ENCODE measurements around the gene MT1A. TPM values are rescaled to one million over a fixed set of nuclear protein-coding genes. Genes with fewer than 3 reads are reported as not detected.
"Not testable (repeated sequence)": the region's sequence is repeated elsewhere in the genome, so short reads cannot be mapped to it uniquely, and the experiment has no call there.

The MT1A gene
- polyA plus RNA-seq, 4 donors, result 1.3 to 240 (median 21.3) TPM

DNA sequence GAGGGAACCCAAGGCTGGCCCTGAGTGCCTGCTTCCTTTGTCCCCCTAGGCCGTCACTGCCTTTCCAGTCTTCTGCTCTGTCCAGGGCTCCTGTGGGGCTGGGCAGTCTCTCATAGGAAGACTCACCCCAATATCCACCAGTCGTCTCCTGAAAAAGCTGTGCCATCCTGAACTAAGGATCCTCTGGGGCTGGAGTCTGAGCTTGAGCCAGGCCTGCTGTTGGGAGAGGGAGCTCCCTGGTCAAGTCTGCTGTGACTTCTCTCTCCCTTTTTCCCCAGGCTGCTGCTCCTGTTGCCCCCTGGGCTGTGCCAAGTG lies 32.1 kb downstream of the MT1A start:
- WGBS, 3 donors, result 67 to 77% (median 69%) methylated on average over 2 of the region's 2 CpGs
- H3K4me1 ChIP-seq (ENCODE audit: control insufficient read depth in 3 of 3, insufficient read depth in 2 of 3, low read depth in 1 of 3, low read length in 2 of 3), result peaks cover 0 to 21% (median 0%) of the 10 kb centered on the region in 3 donors
- H3K27me3 ChIP-seq (ENCODE audit: control insufficient read depth in 3 of 3, insufficient read depth in 3 of 3, low read length in 3 of 3), result peaks cover 0 to 51% (median 19%) of the 10 kb centered on the region in 3 donors
- no peak for DNase-seq
- no peak overlapping the region for H3K27ac ChIP-seq (ENCODE audit: low read depth in 1 of 3, low read length in 2 of 3)
- no peaks in the 10 kb centered on the region for H3K9me3 ChIP-seq (ENCODE audit: control insufficient read depth in 2 of 2, insufficient read depth in 1 of 2, low read depth in 1 of 2, low read length in 1 of 2)
- peak overlapping the region in 1 of 3 donors; percentile 41 for H3K4me3 ChIP-seq (ENCODE audit: low read depth in 1 of 3, low read length in 3 of 3)
- no peak for FAIRE-seq
- peaks cover 0 to 8% (median 0%) of the 10 kb centered on the region in 3 donors for H3K36me3 ChIP-seq (ENCODE audit: control insufficient read depth in 3 of 3, insufficient read depth in 2 of 3, low read depth in 1 of 3, low read length in 3 of 3)

DNA sequence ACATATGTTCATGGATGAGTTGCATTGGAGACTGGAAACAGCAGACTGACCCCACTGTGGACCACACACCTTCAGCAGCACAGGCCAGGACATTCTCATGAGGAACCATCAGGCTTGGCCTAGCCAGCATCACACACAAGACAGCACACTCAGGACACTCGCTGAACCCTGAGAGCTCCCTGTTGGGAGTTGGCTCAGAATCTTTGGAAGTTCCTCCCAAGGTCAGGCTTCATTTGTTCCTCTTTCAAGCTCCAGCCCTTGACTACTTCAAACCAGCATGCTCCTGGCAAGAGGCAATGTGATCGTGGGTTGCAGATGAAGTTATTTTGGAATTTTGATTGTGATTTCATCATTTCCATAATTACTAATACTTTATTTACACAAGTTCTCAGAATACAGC lies 33.2 kb downstream of the MT1A start:
- not testable (repeated sequence) for DNase-seq; H3K9me3 ChIP-seq (ENCODE audit: control insufficient read depth in 2 of 2, insufficient read depth in 1 of 2, low read depth in 1 of 2, low read length in 1 of 2); H3K4me3 ChIP-seq (ENCODE audit: low read depth in 1 of 3, low read length in 3 of 3); FAIRE-seq; H3K27ac ChIP-seq (ENCODE audit: low read depth in 1 of 3, low read length in 2 of 3); H3K36me3 ChIP-seq (ENCODE audit: control insufficient read depth in 3 of 3, insufficient read depth in 2 of 3, low read depth in 1 of 3, low read length in 3 of 3)
- 72 to 73% (median 72%) methylated on average over 2 of the region's 2 CpGs for WGBS, 3 donors
- H3K27me3 ChIP-seq (ENCODE audit: control insufficient read depth in 3 of 3, insufficient read depth in 3 of 3, low read length in 3 of 3), result peaks cover 0 to 54% (median 19%) of the 10 kb centered on the region in 3 donors
- peaks cover 0 to 21% (median 0%) of the 10 kb centered on the region in 3 donors for H3K4me1 ChIP-seq (ENCODE audit: control insufficient read depth in 3 of 3, insufficient read depth in 2 of 3, low read depth in 1 of 3, low read length in 2 of 3)

DNA sequence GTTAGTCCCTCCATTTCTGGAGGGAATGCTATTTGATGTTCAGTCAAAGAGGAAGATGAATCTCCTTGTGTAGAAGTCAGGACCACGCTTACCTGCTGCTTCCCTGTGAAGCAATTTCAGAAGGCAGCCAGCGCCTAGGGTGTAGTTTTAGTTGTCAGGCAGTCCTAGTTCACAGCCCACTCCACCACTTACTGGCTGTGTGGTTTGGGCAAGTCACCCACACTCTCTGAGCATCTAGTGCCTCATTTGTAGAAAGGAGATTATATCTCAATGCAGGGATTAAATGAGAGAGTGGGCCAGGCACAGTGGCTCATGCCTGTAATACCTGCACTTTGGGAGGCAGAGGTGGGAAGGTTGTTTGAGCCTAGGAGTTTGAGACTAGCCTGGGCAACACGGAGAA lies 33.7 kb downstream of the MT1A start:
- H3K36me3 ChIP-seq (ENCODE audit: control insufficient read depth in 3 of 3, insufficient read depth in 2 of 3, low read depth in 1 of 3, low read length in 3 of 3); H3K9me3 ChIP-seq (ENCODE audit: control insufficient read depth in 2 of 2, insufficient read depth in 1 of 2, low read depth in 1 of 2, low read length in 1 of 2); FAIRE-seq; DNase-seq; H3K4me3 ChIP-seq (ENCODE audit: low read depth in 1 of 3, low read length in 3 of 3); H3K27ac ChIP-seq (ENCODE audit: low read depth in 1 of 3, low read length in 2 of 3): not testable (repeated sequence)
- WGBS, 3 donors, result 86 to 95% (median 89%) methylated on average over 3 of the region's 3 CpGs
- Histone ChIP-seq H3K27me3 (ENCODE audit: control insufficient read depth in 3 of 3, insufficient read depth in 3 of 3, low read length in 3 of 3) (peaks cover 0 to 49% (median 19%) of the 10 kb centered on the region in 3 donors), H3K4me1 (ENCODE audit: control insufficient read depth in 3 of 3, insufficient read depth in 2 of 3, low read depth in 1 of 3, low read length in 2 of 3) (peaks cover 0 to 21% (median 0%) of the 10 kb centered on the region in 3 donors)

DNA sequence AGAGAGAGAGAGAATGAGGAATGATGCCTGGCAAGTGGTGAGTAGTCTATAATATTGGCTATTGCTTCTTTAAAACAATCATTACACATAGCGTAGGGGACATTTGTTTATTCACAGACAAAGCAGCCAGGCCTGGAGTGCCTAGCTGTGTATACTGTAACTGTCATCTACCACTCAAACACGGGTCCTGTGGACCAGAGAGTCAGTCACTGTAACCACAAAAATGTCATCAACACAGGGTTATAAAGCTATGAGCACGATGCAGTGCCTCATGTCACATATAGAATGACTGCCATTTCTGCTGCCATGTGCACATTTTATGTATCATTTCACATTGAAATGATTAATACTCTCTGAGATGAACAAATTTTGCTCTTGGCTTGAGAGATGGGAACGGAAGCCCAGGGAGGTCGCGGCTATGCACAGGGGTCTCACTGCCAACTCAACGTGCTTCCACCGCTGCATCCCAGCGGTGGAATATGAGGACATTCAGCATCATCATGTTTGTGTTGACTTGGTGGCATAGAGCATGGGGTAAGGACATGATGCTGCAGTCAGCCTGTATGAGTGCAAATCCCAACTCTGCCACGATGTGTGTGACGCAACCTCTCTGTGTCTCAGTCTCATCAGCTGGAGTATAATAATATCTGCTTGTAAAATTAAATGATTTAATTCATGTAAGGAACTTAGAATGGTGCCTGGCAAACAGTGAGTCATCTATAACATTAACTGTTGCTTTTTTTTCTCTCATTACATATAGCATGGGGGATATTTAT lies 34.5 kb downstream of the MT1A start:
- Histone ChIP-seq H3K4me1 (ENCODE audit: control insufficient read depth in 3 of 3, insufficient read depth in 2 of 3, low read depth in 1 of 3, low read length in 2 of 3) (peaks cover 0 to 21% (median 0%) of the 10 kb centered on the region in 3 donors), H3K9me3 (ENCODE audit: control insufficient read depth in 2 of 2, insufficient read depth in 1 of 2, low read depth in 1 of 2, low read length in 1 of 2) (no peaks in the 10 kb centered on the region), H3K27ac (ENCODE audit: low read depth in 1 of 3, low read length in 2 of 3) (no peak overlapping the region), H3K36me3 (ENCODE audit: control insufficient read depth in 3 of 3, insufficient read depth in 2 of 3, low read depth in 1 of 3, low read length in 3 of 3) (peaks cover 0 to 3% (median 0%) of the 10 kb centered on the region in 3 donors), H3K4me3 (ENCODE audit: low read depth in 1 of 3, low read length in 3 of 3) (no peak overlapping the region), H3K27me3 (ENCODE audit: control insufficient read depth in 3 of 3, insufficient read depth in 3 of 3, low read length in 3 of 3) (peaks cover 0 to 44% (median 19%) of the 10 kb centered on the region in 3 donors)
- DNase-seq (no peak), FAIRE-seq (no peak)
- WGBS, 3 donors, result 84 to 88% (median 86%) methylated on average over 11 of the region's 11 CpGs

DNA sequence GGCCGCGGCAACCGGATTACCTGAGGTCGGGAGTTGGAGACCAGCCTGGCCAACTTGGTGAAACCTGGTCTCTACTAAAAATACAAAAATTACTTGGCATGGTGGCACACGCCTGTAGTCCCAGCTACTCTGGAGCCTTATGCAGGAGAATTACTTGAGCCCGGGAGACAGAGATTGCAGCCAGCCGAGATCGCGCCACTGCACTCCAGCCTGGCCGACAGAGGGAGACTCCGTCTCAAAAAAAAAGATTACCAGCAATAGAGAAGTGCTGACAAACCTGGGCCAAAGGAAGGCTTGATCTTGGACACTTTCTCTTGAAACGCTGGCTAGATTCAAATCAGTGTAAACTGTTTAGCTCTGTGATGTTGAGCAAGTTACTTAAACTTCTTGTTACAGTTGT lies 35.5 kb downstream of the MT1A start:
- FAIRE-seq, result no peak
- Histone ChIP-seq H3K27ac (ENCODE audit: low read depth in 1 of 3, low read length in 2 of 3) (no peak overlapping the region), H3K36me3 (ENCODE audit: control insufficient read depth in 3 of 3, insufficient read depth in 2 of 3, low read depth in 1 of 3, low read length in 3 of 3) (peaks cover 0 to 3% (median 0%) of the 10 kb centered on the region in 3 donors), H3K4me3 (ENCODE audit: low read depth in 1 of 3, low read length in 3 of 3) (no peak overlapping the region), H3K4me1 (ENCODE audit: control insufficient read depth in 3 of 3, insufficient read depth in 2 of 3, low read depth in 1 of 3, low read length in 2 of 3) (peaks cover 0 to 12% (median 0%) of the 10 kb centered on the region in 3 donors), H3K27me3 (ENCODE audit: control insufficient read depth in 3 of 3, insufficient read depth in 3 of 3, low read length in 3 of 3) (peaks cover 0 to 35% (median 14%) of the 10 kb centered on the region in 3 donors), H3K9me3 (ENCODE audit: control insufficient read depth in 2 of 2, insufficient read depth in 1 of 2, low read depth in 1 of 2, low read length in 1 of 2) (no peaks in the 10 kb centered on the region)
- WGBS, 3 donors, result 31 to 43% (median 38%) methylated on average over 12 of the region's 12 CpGs
- peak; percentile 54 to 59 for DNase-seq

DNA sequence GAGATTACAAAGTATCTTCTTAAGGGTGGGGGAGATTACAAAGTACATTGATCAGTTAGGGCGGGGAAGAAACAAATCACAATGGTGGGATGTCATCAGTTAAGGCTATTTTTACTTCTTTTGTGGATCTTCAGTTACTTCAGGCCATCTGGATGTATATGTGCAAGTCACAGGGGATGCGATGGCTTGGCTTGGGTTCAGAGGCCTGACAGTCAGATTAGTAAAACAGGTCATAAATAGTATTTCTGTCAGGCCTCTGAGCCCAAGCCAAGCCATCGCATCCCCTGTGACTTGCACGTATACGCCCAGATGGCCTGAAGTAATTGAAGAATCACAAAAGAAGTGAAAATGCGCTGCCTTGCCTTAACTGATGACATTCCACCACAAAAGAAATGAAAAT lies 36.1 kb downstream of the MT1A start:
- not testable (repeated sequence) for H3K9me3 ChIP-seq (ENCODE audit: control insufficient read depth in 2 of 2, insufficient read depth in 1 of 2, low read depth in 1 of 2, low read length in 1 of 2); H3K36me3 ChIP-seq (ENCODE audit: control insufficient read depth in 3 of 3, insufficient read depth in 2 of 3, low read depth in 1 of 3, low read length in 3 of 3); FAIRE-seq; DNase-seq; H3K4me1 ChIP-seq (ENCODE audit: control insufficient read depth in 3 of 3, insufficient read depth in 2 of 3, low read depth in 1 of 3, low read length in 2 of 3); H3K4me3 ChIP-seq (ENCODE audit: low read depth in 1 of 3, low read length in 3 of 3); H3K27ac ChIP-seq (ENCODE audit: low read depth in 1 of 3, low read length in 2 of 3)
- WGBS, 3 donors, result 88 to 93% (median 89%) methylated on average over 6 of the region's 6 CpGs
- peaks cover 0 to 28% (median 10%) of the 10 kb centered on the region in 3 donors for H3K27me3 ChIP-seq (ENCODE audit: control insufficient read depth in 3 of 3, insufficient read depth in 3 of 3, low read length in 3 of 3)

DNA sequence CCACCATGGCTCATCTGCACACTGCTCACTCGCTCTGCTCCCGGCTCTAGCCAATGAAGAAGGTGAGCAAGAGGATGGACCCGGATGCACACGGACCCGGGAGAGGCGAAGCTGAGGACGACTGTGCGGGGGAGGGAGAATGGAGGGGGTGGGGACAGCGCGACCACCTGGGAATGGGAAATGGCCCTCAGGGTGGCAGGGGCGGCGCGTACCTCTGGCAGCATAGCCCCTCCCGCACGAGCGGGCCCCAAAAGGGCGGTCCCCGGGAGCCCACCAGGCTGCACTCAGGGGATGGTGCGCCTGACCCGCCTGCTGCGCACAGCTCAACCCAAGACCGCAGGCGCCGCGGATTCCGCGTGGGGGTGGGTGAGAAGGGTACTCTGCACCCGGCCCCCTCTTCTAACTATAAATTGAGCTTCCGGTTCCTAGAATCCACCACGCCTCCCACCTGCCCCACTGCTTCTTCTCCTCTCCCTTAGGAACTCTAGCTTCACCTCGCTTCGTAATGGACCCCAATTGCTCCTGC lies 37.3 kb downstream of the MT1A start:
- Histone ChIP-seq H3K27ac (ENCODE audit: low read depth in 1 of 3, low read length in 2 of 3) (no peak overlapping the region), H3K36me3 (ENCODE audit: control insufficient read depth in 3 of 3, insufficient read depth in 2 of 3, low read depth in 1 of 3, low read length in 3 of 3) (peaks cover 0 to 1% (median 0%) of the 10 kb centered on the region in 3 donors), H3K9me3 (ENCODE audit: control insufficient read depth in 2 of 2, insufficient read depth in 1 of 2, low read depth in 1 of 2, low read length in 1 of 2) (no peaks in the 10 kb centered on the region), H3K27me3 (ENCODE audit: control insufficient read depth in 3 of 3, insufficient read depth in 3 of 3, low read length in 3 of 3) (peaks cover 0 to 17% (median under 1%) of the 10 kb centered on the region in 3 donors), H3K4me1 (ENCODE audit: control insufficient read depth in 3 of 3, insufficient read depth in 2 of 3, low read depth in 1 of 3, low read length in 2 of 3) (no peaks in the 10 kb centered on the region), H3K4me3 (ENCODE audit: low read depth in 1 of 3, low read length in 3 of 3) (peak overlapping the region in 2 of 3 donors; percentile 39 to 45)
- FAIRE-seq (no peak), DNase-seq (peak; percentile 35 to 60)
- 3 to 10% (median 4%) methylated on average over 24 to 32 of the region's 32 CpGs for WGBS, 3 donors

DNA sequence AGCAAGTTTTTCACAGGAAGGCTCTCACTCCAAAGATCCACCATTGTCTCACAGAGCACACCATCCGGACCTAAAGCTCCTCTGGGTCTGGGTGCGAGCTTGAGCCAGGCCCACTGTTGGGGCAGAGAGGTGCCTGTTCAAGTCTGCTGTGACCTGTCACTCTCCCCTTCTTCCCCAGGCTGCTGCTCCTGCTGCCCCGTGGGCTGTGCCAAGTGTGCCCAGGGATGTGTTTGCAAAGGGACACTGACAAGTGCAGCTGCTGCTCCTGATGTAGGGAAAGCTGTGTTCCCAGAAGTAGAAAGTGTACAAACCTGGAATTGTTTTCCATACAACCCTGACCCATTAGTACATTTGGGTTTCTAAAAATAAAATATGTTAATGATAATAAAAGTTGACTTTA lies 39.0 kb downstream of the MT1A start:
- Histone ChIP-seq H3K27ac (ENCODE audit: low read depth in 1 of 3, low read length in 2 of 3) (no peak overlapping the region), H3K36me3 (ENCODE audit: control insufficient read depth in 3 of 3, insufficient read depth in 2 of 3, low read depth in 1 of 3, low read length in 3 of 3) (no peaks in the 10 kb centered on the region), H3K4me1 (ENCODE audit: control insufficient read depth in 3 of 3, insufficient read depth in 2 of 3, low read depth in 1 of 3, low read length in 2 of 3) (peaks cover 0 to 6% (median 0%) of the 10 kb centered on the region in 3 donors), H3K27me3 (ENCODE audit: control insufficient read depth in 3 of 3, insufficient read depth in 3 of 3, low read length in 3 of 3) (peaks cover 0 to 13% (median 0%) of the 10 kb centered on the region in 3 donors), H3K9me3 (ENCODE audit: control insufficient read depth in 2 of 2, insufficient read depth in 1 of 2, low read depth in 1 of 2, low read length in 1 of 2) (no peaks in the 10 kb centered on the region), H3K4me3 (ENCODE audit: low read depth in 1 of 3, low read length in 3 of 3) (no peak overlapping the region)
- no peak for DNase-seq
- FAIRE-seq, result no peak
- 70 to 76% (median 76%) methylated on average over 3 of the region's 3 CpGs for WGBS, 3 donors

Data from small intestine (tissue), 7 donors.